ENCODE data around the gene UBE2D1. TPM values are rescaled to one million over a fixed set of nuclear protein-coding genes. Genes with fewer than 3 reads are reported as not detected.

The UBE2D1 gene
- total and polyA plus RNA-seq, 2 of the 4 experiments (the other 2 are of a cell fraction) = 9.1 to 9.7 TPM

GRCh38 chr10:58394471-58394870, 59.7 kb downstream of the UBE2D1 start:
- Histone ChIP-seq H3K9me3 (ENCODE audit: control insufficient read depth, insufficient read depth, low read length) (no peaks in the 10 kb centered on the region), H3K4me1 (ENCODE audit: control insufficient read depth, insufficient read depth, low read length) (peaks cover 2% of the 10 kb centered on the region; the same call in 1 of the 2 replicates), H3K36me3 (ENCODE audit: control insufficient read depth, insufficient read depth, low read length) (peaks cover 13% of the 10 kb centered on the region), H2AK9ac (replicated peaks; ENCODE audit: low read depth, low read length, poor library complexity) (no peak overlapping the region), H4K91ac (ENCODE audit: insufficient read depth, low read depth, low read length) (no peak overlapping the region), H2AK5ac (ENCODE audit: low read depth, low read length) (no peak overlapping the region), H4K5ac (ENCODE audit: low read depth, low read length) (no peak overlapping the region), H3K27ac (ENCODE audit: insufficient read depth, low read length) (no peak overlapping the region), H3K14ac (replicated peaks; ENCODE audit: low read depth, low read length) (no peak overlapping the region), H3K27me3 (ENCODE audit: control insufficient read depth, insufficient read depth, low read length) (no peaks in the 10 kb centered on the region), H3K23ac (ENCODE audit: low read depth, low read length) (no peak overlapping the region), H3K56ac (ENCODE audit: extremely low read depth, insufficient read depth, low read length) (no peak overlapping the region), H3K9ac (ENCODE audit: low read depth, low read length) (no peak overlapping the region), H2BK20ac (ENCODE audit: low read depth, low read length) (no peak overlapping the region), H2BK120ac (ENCODE audit: low read depth, low read length) (no peak overlapping the region), H3K4ac (ENCODE audit: low read depth, low read length) (no peak overlapping the region), H2AFZ (replicated peaks; ENCODE audit: low read length, poor library complexity) (no peak overlapping the region), H2BK5ac (ENCODE audit: low read depth, low read length, poor library complexity, severe bottlenecking) (no peak overlapping the region), H3K79me1 (ENCODE audit: low read depth in 1 of 2, low read length in 2 of 2) (peaks cover 2% of the 10 kb centered on the region in 2 experiments; a peak in 2 of 4 replicates), H4K8ac (ENCODE audit: low read depth in 2 of 2, low read length in 2 of 2) (no peak overlapping the region), H3K4me2 (ENCODE audit: low read depth, low read length) (no peak overlapping the region), H3K18ac (ENCODE audit: low read depth, low read length) (no peak overlapping the region), H3K9me1 (ENCODE audit: insufficient read depth, low read length) (no peaks in the 10 kb centered on the region), H3K4me3 (ENCODE audit: insufficient read depth, low read depth, low read length) (no peak overlapping the region), H4K20me1 (ENCODE audit: insufficient read depth, low read length) (no peaks in the 10 kb centered on the region), H2BK15ac (ENCODE audit: low read depth, low read length) (no peak overlapping the region)
- DNase-seq = no peak
- ATAC-seq (ENCODE audit: low read depth) = no peak
- no peak for TF ChIP-seq USF2 (IDR thresholded peaks at IDR 0.05; ENCODE audit: low read depth, low read length)
- no peak for TF ChIP-seq CEBPB (IDR thresholded peaks at IDR 0.05; ENCODE audit: low read depth, low read length)
- no peak for TF ChIP-seq CHD1 (IDR thresholded peaks at IDR 0.05; ENCODE audit: low read depth, low read length)
- TF ChIP-seq RAD21 (IDR thresholded peaks at IDR 0.05; ENCODE audit: low read length) = no peak
- no peak for TF ChIP-seq FOS (IDR thresholded peaks at IDR 0.05; ENCODE audit: low read depth, low read length)
- no peak for TF ChIP-seq NFE2L2 (IDR thresholded peaks at IDR 0.05; ENCODE audit: low read depth, low read length)
- TF ChIP-seq MXI1 (IDR thresholded peaks at IDR 0.05; ENCODE audit: borderline replicate concordance, low read depth, low read length) = no peak
- no peak for TF ChIP-seq SMC3 (IDR thresholded peaks at IDR 0.05; ENCODE audit: low read depth, low read length)
- TF ChIP-seq MAFK (IDR thresholded peaks at IDR 0.05; ENCODE audit: low read depth, low read length) = no peak
- no peak for TF ChIP-seq BHLHE40 (IDR thresholded peaks at IDR 0.05; ENCODE audit: low read depth, low read length)
- no peak for TF ChIP-seq ELK1 (IDR thresholded peaks at IDR 0.05; ENCODE audit: borderline replicate concordance, low read depth, low read length)
- TF ChIP-seq CTCF (conservative IDR thresholded peaks at IDR 0.05; ENCODE audit: low read depth, low read length) = no peak
- no peak for TF ChIP-seq MAZ (IDR thresholded peaks at IDR 0.05; ENCODE audit: borderline replicate concordance, low read depth, low read length)
- no peak for TF ChIP-seq RCOR1 (IDR thresholded peaks at IDR 0.05; ENCODE audit: insufficient replicate concordance, low read length)
- TF ChIP-seq RFX5 (IDR thresholded peaks at IDR 0.05; ENCODE audit: low read depth, low read length) = no peak
- ChIA-PET CTCF (no interaction called here), POLR2A (ENCODE audit: unreplicated experiment) (no interaction called here)
- BruUV-seq (replicated peaks) = no TSS peak
- intact Hi-C loops (cut with micrococcal nuclease) = no loop called here
- in situ Hi-C loops (cut with MboI; ENCODE audit: low sequenced_read_pairs) = no loop called here
- dilution Hi-C loops (cut with HindIII; ENCODE audit: low sequenced_read_pairs, unreplicated experiment) = no loop called here
